GM18498 (cell line): ENCODE measurements around the gene CELF2.

Experiments used
- ATAC-seq: cut with Tn5 transposase; IDR thresholded peaks from one replicate; pipeline ENCODE4 v1.9.1; 2021; ENCODE audit warnings: mild to moderate bottlenecking, moderate library complexity; ENCODE audit not compliant: unreplicated experiment

Gene CELF2

GRCh38 chr10:11152801-11153200 lies 135.1 kb downstream of the CELF2 start:
- no peak for ATAC-seq

- no peak for ATAC-seq
These were observed 135.6 kb downstream of the CELF2 start for GRCh38 chr10:11153245-11153644.

- no peak for ATAC-seq
These were observed 136.1 kb downstream of the CELF2 start for GRCh38 chr10:11153766-11154165.

- no peak for ATAC-seq
These were observed 136.7 kb downstream of the CELF2 start for GRCh38 chr10:11154333-11154732.

GRCh38 chr10:11154849-11155498 lies 137.3 kb downstream of the CELF2 start:
- ATAC-seq, result no peak

GRCh38 chr10:11156480-11156879 lies 138.8 kb downstream of the CELF2 start:
- ATAC-seq, result no peak

- ATAC-seq, result no peak
These were observed 139.8 kb downstream of the CELF2 start for GRCh38 chr10:11157292-11158076.

- no peak for ATAC-seq
These were observed 140.4 kb downstream of the CELF2 start for GRCh38 chr10:11158080-11158479.

GRCh38 chr10:11159543-11160215 lies 142.0 kb downstream of the CELF2 start:
- ATAC-seq, result no peak

- ATAC-seq, result no peak
These were observed 143.4 kb downstream of the CELF2 start for GRCh38 chr10:11161096-11161495.

GRCh38 chr10:11161910-11162309 lies 144.2 kb downstream of the CELF2 start:
- no peak for ATAC-seq

- peak; percentile 76 for ATAC-seq
These were observed 145.3 kb downstream of the CELF2 start for GRCh38 chr10:11162828-11163599.

- ATAC-seq, result no peak
These were observed 146.3 kb downstream of the CELF2 start for GRCh38 chr10:11163780-11164550.

GRCh38 chr10:11164551-11164802 lies 146.8 kb downstream of the CELF2 start:
- no peak for ATAC-seq

GRCh38 chr10:11164803-11165590 lies 147.3 kb downstream of the CELF2 start:
- no peak for ATAC-seq

GRCh38 chr10:11165591-11166543 lies 148.2 kb downstream of the CELF2 start:
- peak; percentile 51 for ATAC-seq

GRCh38 chr10:11166550-11166949 lies 148.9 kb downstream of the CELF2 start:
- no peak for ATAC-seq

- no peak for ATAC-seq
These were observed 149.7 kb downstream of the CELF2 start for GRCh38 chr10:11167233-11167966.
